GM23338 (cell line): ENCODE data around the gene HRK. TPM values are rescaled to one million over a fixed set of nuclear protein-coding genes. Genes with fewer than 3 reads are reported as not detected.
A peak's percentile ranks its signal among the peaks of the same experiment; 100 is the strongest.

Experiments
- ATAC-seq: fragments of 200-7000 bp; cut with Tn5 transposase; 3 replicates; pipeline ENCODE4 v1.9.1; 2020
- DNase-seq: peaks from one replicate; pipeline ENCODE4 v3.0.0-alpha.2; 2015; ENCODE audit warnings: low spot score
- H2AFZ ChIP-seq: fragments of 200-600 bp; sonication (generic); 2 replicates; pipeline ENCODE4 v1.8.0; 2016; ENCODE audit warnings: antibody characterized with exemption, mild to moderate bottlenecking, moderate library complexity
- H3F3A ChIP-seq: fragments of 200-600 bp; sonication (generic); replicated peaks from 2 replicates; pipeline ENCODE4 v1.8.0; 2017; ENCODE audit warnings: antibody characterized with exemption, mixed run types, low read depth
- H3K27ac ChIP-seq: fragments of 200-600 bp; sonication (generic); 2 replicates; pipeline ENCODE4 v1.6.1; 2016; ENCODE audit warnings: low read depth
- H3K27me3 ChIP-seq: fragments of 200-600 bp; sonication (generic); 2 replicates; pipeline ENCODE4 v1.8.0; 2016; ENCODE audit warnings: mild to moderate bottlenecking, mixed run types, moderate library complexity; ENCODE audit not compliant: insufficient read depth
- H3K36me3 ChIP-seq: fragments of 200-600 bp; sonication (generic); 2 replicates; pipeline ENCODE4 v1.8.0; 2016; ENCODE audit warnings: mild to moderate bottlenecking; ENCODE audit not compliant: insufficient read depth
- H3K4me1 ChIP-seq: fragments of 200-600 bp; sonication (generic); 2 replicates; pipeline ENCODE4 v1.8.0; 2016; ENCODE audit warnings: mild to moderate bottlenecking, moderate library complexity; ENCODE audit not compliant: insufficient read depth
- H3K4me2 ChIP-seq: fragments of 200-600 bp; sonication (generic); 2 replicates; pipeline ENCODE4 v1.7.1; 2017; ENCODE audit warnings: mixed run types
- H3K4me3 ChIP-seq: fragments of 200-600 bp; sonication (generic); 2 replicates; pipeline ENCODE4 v1.6.1; 2016; ENCODE audit warnings: mixed run types
- H3K79me2 ChIP-seq: fragments of 200-600 bp; sonication (generic); replicated peaks from 2 replicates; pipeline ENCODE4 v1.8.0; 2017; ENCODE audit warnings: mild to moderate bottlenecking; ENCODE audit not compliant: insufficient read depth
- H3K9me2 ChIP-seq: fragments of 200-600 bp; sonication (generic); 2 replicates; pipeline ENCODE4 v1.8.0; 2017; ENCODE audit not compliant: insufficient read depth
- H4K20me1 ChIP-seq: fragments of 200-600 bp; sonication (generic); replicated peaks from 2 replicates; pipeline ENCODE4 v1.8.0; 2017; ENCODE audit warnings: mild to moderate bottlenecking; ENCODE audit not compliant: insufficient read depth
- H3K27ac Mint-ChIP-seq: 2 replicates; pipeline ENCODE4 v1.8.0; 2020; ENCODE audit warnings: inconsistent platforms, mild to moderate bottlenecking, moderate library complexity, mixed read lengths
- H3K27me3 Mint-ChIP-seq: 3 replicates; pipeline ENCODE4 v1.8.0; 2022; ENCODE audit warnings: low read depth, mild to moderate bottlenecking, moderate library complexity, mixed read lengths, inconsistent platforms; ENCODE audit not compliant: insufficient read depth, poor library complexity
- H3K36me3 Mint-ChIP-seq: 3 replicates; pipeline ENCODE4 v1.8.0; 2021; ENCODE audit warnings: low read depth, mild to moderate bottlenecking, inconsistent platforms, moderate library complexity, mixed read lengths
- H3K4me1 Mint-ChIP-seq: 3 replicates; pipeline ENCODE4 v1.8.0; 2020; ENCODE audit warnings: mild to moderate bottlenecking, inconsistent platforms, mixed read lengths
- H3K4me3 Mint-ChIP-seq: 3 replicates; pipeline ENCODE4 v1.8.0; 2021; ENCODE audit warnings: moderate library complexity, mild to moderate bottlenecking, inconsistent platforms, mixed read lengths
- H3K9me3 Mint-ChIP-seq: 3 replicates; pipeline ENCODE4 v1.8.0; 2020; ENCODE audit warnings: moderate library complexity, mild to moderate bottlenecking, inconsistent platforms, mixed read lengths
- EZH2 ChIP-seq: fragments of 200-600 bp; sonication (generic); IDR thresholded peaks from one replicate; pipeline ENCODE4 v1.8.0; 2017; ENCODE audit warnings: antibody characterized with exemption, mild to moderate bottlenecking, low read depth; ENCODE audit not compliant: unreplicated experiment
- EZH2phosphoT487 ChIP-seq: fragments of 200-600 bp; sonication (generic); IDR thresholded peaks from one replicate; pipeline ENCODE4 v1.8.1; 2018; ENCODE audit warnings: antibody characterized with exemption; ENCODE audit not compliant: unreplicated experiment
- JUNB ChIP-seq: IDR thresholded peaks from one replicate; pipeline ENCODE4 v1.6.1; 2016; ENCODE audit warnings: antibody characterized with exemption; ENCODE audit not compliant: unreplicated experiment
- NANOG ChIP-seq: IDR thresholded peaks from 2 replicates; pipeline ENCODE4 v1.6.1; 2016; ENCODE audit warnings: antibody characterized with exemption, borderline replicate concordance
- POLR2AphosphoS5 ChIP-seq: IDR thresholded peaks from 2 replicates; pipeline ENCODE4 v1.6.1; 2016; ENCODE audit warnings: antibody characterized with exemption, low read depth
- STAT1 ChIP-seq: IDR thresholded peaks from one replicate; pipeline ENCODE4 v1.6.1; 2016; ENCODE audit warnings: antibody characterized with exemption; ENCODE audit not compliant: unreplicated experiment
- ZNF331 ChIP-seq: fragments of 250-450 bp; sonication (Bioruptor Pico); IDR thresholded peaks from 2 replicates; pipeline ENCODE4 v1.5.0; 2020; ENCODE audit warnings: low read depth, mild to moderate bottlenecking, moderate library complexity
- polyA plus RNA-seq: library from polyadenylated mRNA; unstranded; fragments of >200 nt; fragmentation: Nextera tagmentation; extraction: Ambion mirVana; gene quantifications from 2 replicates; pipeline ENCODE4 v1.2.1, GENCODE V29; 2016
- total RNA-seq: library from RNA; depleted of rRNA; stranded (reverse); fragments of >200 nt; shearing (Covaris generic); gene quantifications from 2 replicates; pipeline ENCODE4 v1.2.3, GENCODE V29; 2014
- TF ChIP-seq, protein P1 (sequence below): IDR thresholded peaks from one replicate; pipeline ENCODE4 v1.6.1; 2018; ENCODE audit warnings: antibody characterized with exemption; ENCODE audit not compliant: unreplicated experiment
- TF ChIP-seq, protein P2 (sequence below), 2 experiments: fragments of 200-600 bp in 1 of 2; sonication (generic) in 1 of 2; conservative IDR thresholded peaks; 2 replicates each; pipeline versions ENCODE4 v1.5.1 to v1.6.1; 2016 to 2017; ENCODE audit warnings: antibody characterized with exemption in 2 of 2, low read depth in 2 of 2, mild to moderate bottlenecking in 2 of 2, moderate library complexity in 1 of 2
- TF ChIP-seq, protein P3 (sequence below): IDR thresholded peaks from 2 replicates; pipeline ENCODE4 v1.6.1; 2016; ENCODE audit warnings: antibody characterized with exemption

Gene HRK
- total and polyA plus RNA-seq, 2 experiments from 2014 or later = 1.7 to 1.9 TPM

DNA sequence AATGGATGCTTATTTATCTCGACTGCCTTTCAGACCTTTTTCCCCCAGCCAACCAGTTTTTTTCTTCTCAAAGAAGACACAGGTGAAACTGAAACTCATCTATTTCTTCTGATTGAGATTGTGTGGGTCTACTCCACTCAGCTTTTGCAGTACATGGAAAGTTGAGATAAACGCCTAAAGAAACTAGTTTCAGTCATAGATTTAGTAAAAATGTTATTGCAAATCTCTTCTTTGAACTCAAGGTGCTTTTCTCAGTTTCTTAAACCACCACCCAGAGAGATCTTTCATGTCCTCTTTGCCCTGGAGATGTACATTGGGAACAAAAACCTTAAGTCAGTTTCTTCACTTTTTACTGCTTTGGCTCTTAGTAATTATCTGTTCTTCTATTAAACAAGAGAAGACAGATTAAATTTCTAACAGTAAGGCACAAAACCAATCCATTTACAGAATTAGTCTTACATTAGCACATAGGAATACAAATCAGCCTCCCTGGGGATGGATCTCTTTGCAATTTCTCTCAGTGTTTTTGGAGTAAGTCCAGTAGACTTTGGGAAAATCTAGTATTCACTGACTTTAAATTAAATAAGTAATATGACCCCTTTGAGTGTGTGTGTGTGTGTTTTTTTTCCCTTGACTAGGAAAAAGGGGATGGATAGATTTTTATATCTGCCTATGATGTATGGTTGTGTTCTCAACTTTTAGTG, 41.1 kb upstream of the HRK start:
- DNase-seq = no peak
- H3K27ac Mint-ChIP-seq = 0 out of 2 replicates have a peak overlapping the region, but pooled peaks have one; percentile 35
- H4K20me1 ChIP-seq = peaks cover 2% of the 10 kb centered on the region; the same call in 1 of the 2 replicates
- H3K27me3 ChIP-seq = no peaks in the 10 kb centered on the region
- no peaks in the 10 kb centered on the region for H3K9me3 Mint-ChIP-seq
- no peaks in the 10 kb centered on the region for H3K4me1 ChIP-seq
- TF ChIP-seq EZH2phosphoT487 (no peak), EZH2 (no peak), POLR2AphosphoS5 (no peak), STAT1 (no peak)
- TF ChIP-seq, protein P1, sequence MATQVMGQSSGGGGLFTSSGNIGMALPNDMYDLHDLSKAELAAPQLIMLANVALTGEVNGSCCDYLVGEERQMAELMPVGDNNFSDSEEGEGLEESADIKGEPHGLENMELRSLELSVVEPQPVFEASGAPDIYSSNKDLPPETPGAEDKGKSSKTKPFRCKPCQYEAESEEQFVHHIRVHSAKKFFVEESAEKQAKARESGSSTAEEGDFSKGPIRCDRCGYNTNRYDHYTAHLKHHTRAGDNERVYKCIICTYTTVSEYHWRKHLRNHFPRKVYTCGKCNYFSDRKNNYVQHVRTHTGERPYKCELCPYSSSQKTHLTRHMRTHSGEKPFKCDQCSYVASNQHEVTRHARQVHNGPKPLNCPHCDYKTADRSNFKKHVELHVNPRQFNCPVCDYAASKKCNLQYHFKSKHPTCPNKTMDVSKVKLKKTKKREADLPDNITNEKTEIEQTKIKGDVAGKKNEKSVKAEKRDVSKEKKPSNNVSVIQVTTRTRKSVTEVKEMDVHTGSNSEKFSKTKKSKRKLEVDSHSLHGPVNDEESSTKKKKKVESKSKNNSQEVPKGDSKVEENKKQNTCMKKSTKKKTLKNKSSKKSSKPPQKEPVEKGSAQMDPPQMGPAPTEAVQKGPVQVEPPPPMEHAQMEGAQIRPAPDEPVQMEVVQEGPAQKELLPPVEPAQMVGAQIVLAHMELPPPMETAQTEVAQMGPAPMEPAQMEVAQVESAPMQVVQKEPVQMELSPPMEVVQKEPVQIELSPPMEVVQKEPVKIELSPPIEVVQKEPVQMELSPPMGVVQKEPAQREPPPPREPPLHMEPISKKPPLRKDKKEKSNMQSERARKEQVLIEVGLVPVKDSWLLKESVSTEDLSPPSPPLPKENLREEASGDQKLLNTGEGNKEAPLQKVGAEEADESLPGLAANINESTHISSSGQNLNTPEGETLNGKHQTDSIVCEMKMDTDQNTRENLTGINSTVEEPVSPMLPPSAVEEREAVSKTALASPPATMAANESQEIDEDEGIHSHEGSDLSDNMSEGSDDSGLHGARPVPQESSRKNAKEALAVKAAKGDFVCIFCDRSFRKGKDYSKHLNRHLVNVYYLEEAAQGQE = no peak
- no peaks in the 10 kb centered on the region for H3K36me3 ChIP-seq
- peaks cover 31% of the 10 kb centered on the region for H3K4me1 Mint-ChIP-seq
- 0 out of 3 replicates have a peak, but pooled peaks cover under 1% of the 10 kb centered on the region for H3K36me3 Mint-ChIP-seq
- no peak overlapping the region for H3K4me3 ChIP-seq
- H2AFZ ChIP-seq = no peak overlapping the region
- H3K4me2 ChIP-seq = no peak overlapping the region
- 0 out of 2 replicates have a peak, but pooled peaks cover 4% of the 10 kb centered on the region for H3F3A ChIP-seq
- H3K27me3 Mint-ChIP-seq = no peaks in the 10 kb centered on the region
- no peaks in the 10 kb centered on the region for H3K9me2 ChIP-seq
- no peak overlapping the region for H3K27ac ChIP-seq
- ATAC-seq = no peak
- peaks cover 19% of the 10 kb centered on the region for H3K79me2 ChIP-seq
- H3K4me3 Mint-ChIP-seq = no peak overlapping the region

DNA sequence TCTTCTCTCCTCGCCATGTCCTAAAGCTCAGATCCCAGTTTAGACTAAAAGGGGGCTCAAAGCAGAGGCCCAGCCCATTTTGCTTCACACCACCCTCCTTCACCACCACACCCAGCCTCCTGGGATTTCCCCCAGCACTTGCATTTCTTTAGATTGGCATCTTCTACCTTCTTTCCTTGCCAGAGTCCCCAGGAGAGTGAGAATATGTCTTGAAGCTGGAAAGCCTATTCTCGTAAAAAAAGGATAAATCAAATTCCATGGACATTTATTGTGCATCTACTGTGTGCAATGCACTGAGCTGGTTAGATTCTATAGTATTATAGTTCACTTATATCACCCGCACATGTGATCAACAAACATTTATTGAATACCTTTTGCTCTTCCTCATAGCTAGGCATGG, 39.7 kb upstream of the HRK start:
- no peaks in the 10 kb centered on the region for H3K27me3 ChIP-seq
- no peaks in the 10 kb centered on the region for H3K27me3 Mint-ChIP-seq
- no peak overlapping the region for H2AFZ ChIP-seq
- no peaks in the 10 kb centered on the region for H3K9me2 ChIP-seq
- H3K27ac ChIP-seq = no peak overlapping the region
- DNase-seq (no peak), ATAC-seq (peak; percentile 29)
- H3K27ac Mint-ChIP-seq = peak overlapping the region; percentile 9; the same call in 1 of the 2 replicates
- H3K36me3 ChIP-seq = no peaks in the 10 kb centered on the region
- TF ChIP-seq POLR2AphosphoS5 = no peak
- TF ChIP-seq, protein P2, sequence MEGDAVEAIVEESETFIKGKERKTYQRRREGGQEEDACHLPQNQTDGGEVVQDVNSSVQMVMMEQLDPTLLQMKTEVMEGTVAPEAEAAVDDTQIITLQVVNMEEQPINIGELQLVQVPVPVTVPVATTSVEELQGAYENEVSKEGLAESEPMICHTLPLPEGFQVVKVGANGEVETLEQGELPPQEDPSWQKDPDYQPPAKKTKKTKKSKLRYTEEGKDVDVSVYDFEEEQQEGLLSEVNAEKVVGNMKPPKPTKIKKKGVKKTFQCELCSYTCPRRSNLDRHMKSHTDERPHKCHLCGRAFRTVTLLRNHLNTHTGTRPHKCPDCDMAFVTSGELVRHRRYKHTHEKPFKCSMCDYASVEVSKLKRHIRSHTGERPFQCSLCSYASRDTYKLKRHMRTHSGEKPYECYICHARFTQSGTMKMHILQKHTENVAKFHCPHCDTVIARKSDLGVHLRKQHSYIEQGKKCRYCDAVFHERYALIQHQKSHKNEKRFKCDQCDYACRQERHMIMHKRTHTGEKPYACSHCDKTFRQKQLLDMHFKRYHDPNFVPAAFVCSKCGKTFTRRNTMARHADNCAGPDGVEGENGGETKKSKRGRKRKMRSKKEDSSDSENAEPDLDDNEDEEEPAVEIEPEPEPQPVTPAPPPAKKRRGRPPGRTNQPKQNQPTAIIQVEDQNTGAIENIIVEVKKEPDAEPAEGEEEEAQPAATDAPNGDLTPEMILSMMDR (conservative IDR thresholded peaks at IDR 0.05; ENCODE audit: low read depth in 2 of 2) = no peak
- TF ChIP-seq ZNF331 (CRISPR knock-in tag) = no peak
- TF ChIP-seq, protein P3, sequence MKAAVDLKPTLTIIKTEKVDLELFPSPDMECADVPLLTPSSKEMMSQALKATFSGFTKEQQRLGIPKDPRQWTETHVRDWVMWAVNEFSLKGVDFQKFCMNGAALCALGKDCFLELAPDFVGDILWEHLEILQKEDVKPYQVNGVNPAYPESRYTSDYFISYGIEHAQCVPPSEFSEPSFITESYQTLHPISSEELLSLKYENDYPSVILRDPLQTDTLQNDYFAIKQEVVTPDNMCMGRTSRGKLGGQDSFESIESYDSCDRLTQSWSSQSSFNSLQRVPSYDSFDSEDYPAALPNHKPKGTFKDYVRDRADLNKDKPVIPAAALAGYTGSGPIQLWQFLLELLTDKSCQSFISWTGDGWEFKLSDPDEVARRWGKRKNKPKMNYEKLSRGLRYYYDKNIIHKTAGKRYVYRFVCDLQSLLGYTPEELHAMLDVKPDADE = no peak
- TF ChIP-seq NANOG = no peak
- TF ChIP-seq, protein P1 = no peak
- no peak for TF ChIP-seq JUNB
- TF ChIP-seq STAT1 = no peak
- no peak for TF ChIP-seq EZH2
- peaks cover 19% of the 10 kb centered on the region for H3K79me2 ChIP-seq
- H4K20me1 ChIP-seq = peaks cover 3% of the 10 kb centered on the region; the same call in 1 of the 2 replicates
- H3K4me2 ChIP-seq = 0 out of 2 replicates have a peak overlapping the region, but pooled peaks have one; percentile 53
- H3K4me1 ChIP-seq = peaks cover 6% of the 10 kb centered on the region; the same call in 1 of the 2 replicates
- H3K4me3 Mint-ChIP-seq = no peak overlapping the region
- H3K9me3 Mint-ChIP-seq = no peaks in the 10 kb centered on the region
- H3F3A ChIP-seq = 0 out of 2 replicates have a peak, but pooled peaks cover 4% of the 10 kb centered on the region
- H3K4me1 Mint-ChIP-seq = peaks cover 33% of the 10 kb centered on the region
- H3K36me3 Mint-ChIP-seq = peaks cover 5% of the 10 kb centered on the region; the same call in 1 of the 3 replicates
- H3K4me3 ChIP-seq = no peak overlapping the region
